ENCODE data around the gene AGTPBP1.

The AGTPBP1 gene

DNA sequence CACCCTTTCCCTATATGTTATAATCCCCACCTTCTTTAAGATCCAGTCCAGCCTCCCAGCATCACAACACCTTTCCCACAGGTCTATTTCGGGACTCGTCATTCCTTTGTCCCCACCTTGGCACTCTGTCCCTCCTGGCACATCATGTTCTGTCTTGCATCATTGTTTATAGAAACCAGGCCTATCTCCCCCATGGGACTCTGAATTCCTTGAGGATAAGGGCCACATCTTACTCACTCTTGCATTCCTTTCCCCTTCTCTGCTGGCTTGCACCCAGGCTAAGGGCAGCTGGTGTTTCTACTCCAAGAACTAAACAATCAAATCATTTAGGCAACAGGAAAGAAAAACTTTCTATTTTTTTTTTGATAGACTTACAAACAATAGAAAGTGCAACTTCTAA, 205.7 kb downstream of the AGTPBP1 start:
- Histone ChIP-seq H3K4me3 (ENCODE audit: insufficient read length, low read depth) (no peak overlapping the region), H3K36me3 (ENCODE audit: insufficient read depth, insufficient read length, low read length) (no peaks in the 10 kb centered on the region), H3K27me3 (ENCODE audit: insufficient read depth, insufficient read length) (no peaks in the 10 kb centered on the region), H3K4me1 (ENCODE audit: insufficient read depth, insufficient read length) (no peaks in the 10 kb centered on the region), H3K9me3 (ENCODE audit: insufficient read depth, low read length) (no peaks in the 10 kb centered on the region), H3K9ac (ENCODE audit: insufficient read length, low read depth) (no peak overlapping the region)
- TF ChIP-seq SUZ12 (IDR thresholded peaks at IDR 0.05; ENCODE audit: extremely low read depth, insufficient read depth, insufficient read length), result no peak
- no peak for TF ChIP-seq ZNF274 (IDR thresholded peaks at IDR 0.05; ENCODE audit: low read depth, low read length)
- no peak for TF ChIP-seq YY1 (IDR thresholded peaks at IDR 0.05; ENCODE audit: insufficient read depth, insufficient read length)
- DNase-seq (ENCODE audit: low read depth, low spot score), result no peak

DNA sequence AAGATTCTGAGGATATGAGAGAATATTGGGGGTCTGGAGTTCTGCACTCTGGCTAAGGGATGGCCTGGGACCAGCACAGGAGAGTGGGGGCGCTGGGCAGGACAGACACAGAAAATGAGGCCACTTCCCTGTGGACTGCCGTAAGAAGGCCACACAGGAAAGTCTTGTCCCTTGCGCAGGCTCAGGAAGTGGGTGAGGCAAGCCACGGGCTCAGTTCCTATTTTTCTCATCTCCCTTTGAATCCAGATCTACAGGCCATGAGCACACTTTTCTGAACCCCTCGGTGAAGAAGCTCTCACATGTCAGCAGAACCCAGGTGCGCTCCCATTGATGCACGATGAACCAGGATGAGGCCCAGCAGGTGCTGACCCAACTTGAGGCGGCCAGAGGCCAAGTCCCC, 207.4 kb downstream of the AGTPBP1 start:
- Histone ChIP-seq H3K4me3 (ENCODE audit: insufficient read length, low read depth) (no peak overlapping the region), H3K36me3 (ENCODE audit: insufficient read depth, insufficient read length, low read length) (no peaks in the 10 kb centered on the region), H3K4me1 (ENCODE audit: insufficient read depth, insufficient read length) (no peaks in the 10 kb centered on the region), H3K27me3 (ENCODE audit: insufficient read depth, insufficient read length) (no peaks in the 10 kb centered on the region), H3K9me3 (ENCODE audit: insufficient read depth, low read length) (no peaks in the 10 kb centered on the region), H3K9ac (ENCODE audit: insufficient read length, low read depth) (no peak overlapping the region)
- TF ChIP-seq ZNF274 (IDR thresholded peaks at IDR 0.05; ENCODE audit: low read depth, low read length), result no peak
- TF ChIP-seq SUZ12 (IDR thresholded peaks at IDR 0.05; ENCODE audit: extremely low read depth, insufficient read depth, insufficient read length), result no peak
- TF ChIP-seq YY1 (IDR thresholded peaks at IDR 0.05; ENCODE audit: insufficient read depth, insufficient read length), result no peak
- DNase-seq (ENCODE audit: low read depth, low spot score), result no peak

DNA sequence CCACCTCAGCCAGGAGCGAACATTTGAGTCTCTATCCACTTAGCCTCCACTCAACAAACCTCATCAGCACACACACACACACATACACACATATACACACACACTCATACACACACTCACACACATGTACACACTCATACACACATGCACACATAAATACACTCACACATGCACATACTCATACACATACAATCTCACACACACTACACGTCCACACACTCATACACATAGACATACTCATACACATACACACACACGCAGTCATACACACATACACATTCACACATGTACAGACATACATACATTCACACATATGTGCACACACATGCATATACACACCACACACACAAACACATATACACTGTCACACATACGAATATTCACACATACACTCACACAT, 208.2 kb downstream of the AGTPBP1 start:
- Histone ChIP-seq H3K9ac (ENCODE audit: insufficient read length, low read depth) (no peak overlapping the region), H3K4me3 (ENCODE audit: insufficient read length, low read depth) (no peak overlapping the region), H3K27me3 (ENCODE audit: insufficient read depth, insufficient read length) (no peaks in the 10 kb centered on the region), H3K9me3 (ENCODE audit: insufficient read depth, low read length) (no peaks in the 10 kb centered on the region), H3K36me3 (ENCODE audit: insufficient read depth, insufficient read length, low read length) (no peaks in the 10 kb centered on the region), H3K4me1 (ENCODE audit: insufficient read depth, insufficient read length) (no peaks in the 10 kb centered on the region)
- TF ChIP-seq ZNF274 (IDR thresholded peaks at IDR 0.05; ENCODE audit: low read depth, low read length), result no peak
- no peak for TF ChIP-seq YY1 (IDR thresholded peaks at IDR 0.05; ENCODE audit: insufficient read depth, insufficient read length)
- TF ChIP-seq SUZ12 (IDR thresholded peaks at IDR 0.05; ENCODE audit: extremely low read depth, insufficient read depth, insufficient read length), result no peak
- no peak for DNase-seq (ENCODE audit: low read depth, low spot score)

DNA sequence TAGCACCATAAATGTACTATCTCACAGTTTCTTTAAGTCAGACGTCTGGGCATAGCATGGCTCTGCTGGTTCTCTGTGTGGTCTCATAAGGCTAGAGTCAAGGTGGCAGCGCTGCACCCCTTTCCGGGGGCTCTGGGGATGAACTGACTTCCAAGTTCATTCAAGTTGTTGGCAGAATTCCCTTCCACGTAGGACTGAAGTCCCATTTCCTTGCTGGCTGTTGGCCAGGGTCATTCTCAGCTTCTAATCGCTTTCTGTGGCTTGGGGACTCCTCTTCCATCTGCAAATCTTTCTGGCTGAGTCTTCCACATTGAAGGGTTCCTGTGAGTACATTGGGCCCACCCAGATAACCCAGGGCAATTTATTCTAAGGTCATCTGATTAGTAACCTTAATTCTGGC, 211.0 kb downstream of the AGTPBP1 start:
- no peaks in the 10 kb centered on the region for H3K36me3 ChIP-seq (ENCODE audit: insufficient read depth, insufficient read length, low read length)
- TF ChIP-seq YY1 (IDR thresholded peaks at IDR 0.05; ENCODE audit: insufficient read depth, insufficient read length), result no peak
- TF ChIP-seq SUZ12 (IDR thresholded peaks at IDR 0.05; ENCODE audit: extremely low read depth, insufficient read depth, insufficient read length), result no peak
- TF ChIP-seq ZNF274 (IDR thresholded peaks at IDR 0.05; ENCODE audit: low read depth, low read length), result no peak
- no peak overlapping the region for H3K4me3 ChIP-seq (ENCODE audit: insufficient read length, low read depth)
- H3K9me3 ChIP-seq (ENCODE audit: insufficient read depth, low read length), result no peaks in the 10 kb centered on the region
- DNase-seq (ENCODE audit: low read depth, low spot score), result no peak
- H3K4me1 ChIP-seq (ENCODE audit: insufficient read depth, insufficient read length), result no peaks in the 10 kb centered on the region
- H3K27me3 ChIP-seq (ENCODE audit: insufficient read depth, insufficient read length), result no peaks in the 10 kb centered on the region
- H3K9ac ChIP-seq (ENCODE audit: insufficient read length, low read depth), result no peak overlapping the region

DNA sequence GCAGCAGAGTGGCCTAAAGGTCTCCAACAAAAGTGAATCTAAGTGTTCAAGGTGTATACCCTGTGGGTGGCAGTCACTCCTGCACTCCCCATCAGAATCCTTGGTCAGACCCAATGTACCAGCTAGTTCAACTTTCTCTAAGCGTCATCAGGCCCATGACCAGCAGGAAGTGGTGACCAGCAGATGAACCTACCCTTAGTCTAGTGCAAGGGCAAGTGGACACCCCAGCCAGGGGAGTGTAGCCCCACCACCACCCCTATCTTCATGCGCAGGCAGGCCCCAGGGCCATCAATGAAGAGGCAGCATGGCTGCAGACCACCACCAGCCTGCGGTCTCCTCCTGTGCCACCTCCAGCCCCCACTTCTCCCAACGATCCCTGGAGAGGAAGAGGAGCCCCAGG, 213.1 kb downstream of the AGTPBP1 start:
- no peaks in the 10 kb centered on the region for H3K4me1 ChIP-seq (ENCODE audit: insufficient read depth, insufficient read length)
- H3K9ac ChIP-seq (ENCODE audit: insufficient read length, low read depth), result no peak overlapping the region
- H3K27me3 ChIP-seq (ENCODE audit: insufficient read depth, insufficient read length), result peaks cover 18% of the 10 kb centered on the region
- H3K9me3 ChIP-seq (ENCODE audit: insufficient read depth, low read length), result no peaks in the 10 kb centered on the region
- DNase-seq (ENCODE audit: low read depth, low spot score), result no peak
- TF ChIP-seq ZNF274 (IDR thresholded peaks at IDR 0.05; ENCODE audit: low read depth, low read length) (no peak), YY1 (IDR thresholded peaks at IDR 0.05; ENCODE audit: insufficient read depth, insufficient read length) (no peak), SUZ12 (IDR thresholded peaks at IDR 0.05; ENCODE audit: extremely low read depth, insufficient read depth, insufficient read length) (no peak)
- H3K4me3 ChIP-seq (ENCODE audit: insufficient read length, low read depth), result no peak overlapping the region
- no peaks in the 10 kb centered on the region for H3K36me3 ChIP-seq (ENCODE audit: insufficient read depth, insufficient read length, low read length)

DNA sequence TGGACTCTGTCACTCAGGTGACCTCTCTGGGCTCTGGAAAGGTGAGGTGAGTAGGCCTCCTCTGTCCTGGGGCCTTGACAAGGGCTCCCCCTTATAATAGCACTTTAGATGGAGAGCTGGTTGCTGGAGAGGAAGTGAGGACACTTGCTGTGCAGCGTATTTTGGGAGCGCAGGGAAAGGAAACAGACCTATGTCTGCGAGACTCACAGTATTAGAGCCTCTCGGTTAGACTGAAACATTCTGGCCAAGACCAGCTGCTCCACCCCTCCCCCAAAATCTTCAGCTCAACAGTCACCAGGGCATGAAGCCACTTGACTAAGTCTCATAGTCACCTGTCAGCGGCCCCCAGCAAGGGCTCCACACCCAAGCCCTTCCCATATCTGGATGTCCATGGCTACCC, 213.6 kb downstream of the AGTPBP1 start:
- peaks cover 23% of the 10 kb centered on the region for H3K27me3 ChIP-seq (ENCODE audit: insufficient read depth, insufficient read length)
- no peak overlapping the region for H3K9ac ChIP-seq (ENCODE audit: insufficient read length, low read depth)
- no peaks in the 10 kb centered on the region for H3K36me3 ChIP-seq (ENCODE audit: insufficient read depth, insufficient read length, low read length)
- TF ChIP-seq YY1 (IDR thresholded peaks at IDR 0.05; ENCODE audit: insufficient read depth, insufficient read length) (no peak), SUZ12 (IDR thresholded peaks at IDR 0.05; ENCODE audit: extremely low read depth, insufficient read depth, insufficient read length) (no peak), ZNF274 (IDR thresholded peaks at IDR 0.05; ENCODE audit: low read depth, low read length) (no peak)
- H3K4me3 ChIP-seq (ENCODE audit: insufficient read length, low read depth), result no peak overlapping the region
- DNase-seq (ENCODE audit: low read depth, low spot score), result no peak
- no peaks in the 10 kb centered on the region for H3K4me1 ChIP-seq (ENCODE audit: insufficient read depth, insufficient read length)
- H3K9me3 ChIP-seq (ENCODE audit: insufficient read depth, low read length), result no peaks in the 10 kb centered on the region

DNA sequence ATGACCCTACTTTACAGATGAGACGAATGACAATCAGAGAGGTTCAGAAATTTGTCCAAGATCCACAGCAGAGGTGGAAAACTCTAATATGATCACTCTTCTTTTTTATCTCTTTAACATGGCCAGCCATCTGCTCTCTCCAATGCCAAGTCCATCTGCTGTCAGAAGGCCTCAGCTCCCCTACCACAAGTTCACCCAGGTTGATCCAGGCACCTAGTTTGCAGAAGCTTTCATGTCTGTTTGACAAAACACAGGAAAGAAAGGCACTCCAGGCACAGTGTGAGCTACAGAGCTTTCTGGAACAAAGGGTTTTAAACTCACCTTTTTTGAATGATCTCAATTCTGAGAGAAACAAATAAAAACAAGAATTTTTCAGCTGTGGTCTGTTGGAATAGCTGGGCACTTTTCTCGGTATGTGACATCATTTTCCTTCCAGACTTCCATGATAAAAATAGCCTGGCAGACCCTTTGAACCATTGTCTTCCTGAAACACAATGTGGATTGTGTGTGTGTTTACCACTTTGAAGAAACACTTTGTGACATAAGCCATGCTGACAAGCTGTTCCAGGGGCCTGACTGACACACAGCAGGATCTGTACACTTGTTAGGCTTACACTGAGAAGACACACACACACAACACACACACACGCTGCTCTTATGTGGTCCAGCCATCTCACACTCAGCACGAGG, 214.3 kb downstream of the AGTPBP1 start:
- no peak for DNase-seq (ENCODE audit: low read depth, low spot score)
- Histone ChIP-seq H3K9ac (ENCODE audit: insufficient read length, low read depth) (no peak overlapping the region), H3K4me1 (ENCODE audit: insufficient read depth, insufficient read length) (no peaks in the 10 kb centered on the region)

More for the DNA sequence above, 214.3 kb downstream of the AGTPBP1 start:
- Histone ChIP-seq H3K36me3 (ENCODE audit: insufficient read depth, insufficient read length, low read length) (no peaks in the 10 kb centered on the region), H3K9me3 (ENCODE audit: insufficient read depth, low read length) (no peaks in the 10 kb centered on the region), H3K4me3 (ENCODE audit: insufficient read length, low read depth) (no peak overlapping the region), H3K27me3 (ENCODE audit: insufficient read depth, insufficient read length) (peaks cover 30% of the 10 kb centered on the region)
- no peak for TF ChIP-seq SUZ12 (IDR thresholded peaks at IDR 0.05; ENCODE audit: extremely low read depth, insufficient read depth, insufficient read length)
- TF ChIP-seq ZNF274 (IDR thresholded peaks at IDR 0.05; ENCODE audit: low read depth, low read length), result no peak
- TF ChIP-seq YY1 (IDR thresholded peaks at IDR 0.05; ENCODE audit: insufficient read depth, insufficient read length), result no peak
